HCT116 (cell line): Measurements from ENCODE around the gene RASSF3. TPM values are rescaled to one million over a fixed set of nuclear protein-coding genes. Genes with fewer than 3 reads are reported as not detected.

ENCODE experiments used
- ATAC-seq: fragments of 200-7000 bp; cut with Tn5 transposase; 2 replicates; pipeline ENCODE4 v1.9.1; 2020; ENCODE audit warnings: mild to moderate bottlenecking, moderate library complexity
- BruUV-seq: library from RNA; stranded (reverse); fragments of 400-500 nt; replicated peaks from 2 replicates; lab custom pipeline; 2021; lab: Mats Ljungman, UMichigan
- CTCF ChIA-PET: fragments of 300-600 bp; sonication (Branson Sonifier 250); formaldehyde crosslinking; loops from one replicate; lab custom pipeline; 2021; ENCODE audit warnings: antibody characterized with exemption; lab: Charles Lee
- POLR2A ChIA-PET: fragments of 300-600, 350-600 bp; sonication (Branson Sonifier 250); formaldehyde crosslinking; loops from one replicate; lab custom pipeline; 2021; ENCODE audit warnings: antibody characterized with exemption; lab: Charles Lee
- RAD21 ChIA-PET, 2 experiments: fragments of 300-600 bp; sonication (Branson Sonifier 250); formaldehyde crosslinking; loops; one replicate each; lab custom pipeline; 2023; ENCODE audit warnings: low total read pairs in 2 of 2; ENCODE audit not compliant: uncharacterized antibody in 2 of 2, unreplicated experiment in 2 of 2, low non-redundant PET in 1 of 2; lab: Charles Lee
- DNase-seq: peaks from one replicate; pipeline ENCODE4 v3.0.0-alpha.2; 2010; ENCODE audit warnings: low read depth, low spot score
- H2AFZ ChIP-seq: fragments of 200-600 bp; shearing (Covaris generic), sonication (generic); 2 replicates; pipeline ENCODE4 v1.6.1; 2017; ENCODE audit warnings: low read depth, mixed run types, mixed read lengths, antibody characterized with exemption, low read length; ENCODE audit not compliant: poor library complexity, severe bottlenecking
- H3K27ac ChIP-seq: 2 replicates; pipeline ENCODE4 v1.5.1; 2012; ENCODE audit warnings: low read depth, low read length
- H3K27me3 ChIP-seq: fragments of 200-600 bp; sonication (generic); 2 replicates; pipeline ENCODE4 v1.6.1; 2016; ENCODE audit warnings: mixed run types, low read length, mixed read lengths; ENCODE audit not compliant: insufficient read depth
- H3K36me3 ChIP-seq, 2 experiments: fragments of 200-500 bp in 1 of 2; fragments of 200-600 bp in 1 of 2; sonication (Bioruptor generic) in 1 of 2; sonication (generic) in 1 of 2; 2 replicates each; pipeline versions ENCODE4 v1.5.1 to v1.6.1; 2014 to 2016; ENCODE audit warnings: low read length in 2 of 2, inconsistent platforms in 1 of 2, mixed read lengths in 1 of 2, mixed run types in 1 of 2; ENCODE audit not compliant: insufficient read depth in 2 of 2, control insufficient read depth in 1 of 2
- H3K4me1 ChIP-seq, 2 experiments: fragments of 200-600 bp in 1 of 2; sonication (generic) in 1 of 2; 2 replicates each; pipeline versions ENCODE4 v1.5.1 to v1.6.1; 2012 to 2017; ENCODE audit warnings: low read length in 2 of 2, inconsistent platforms in 1 of 2, mild to moderate bottlenecking in 1 of 2, mixed read lengths in 1 of 2, mixed run types in 1 of 2, moderate library complexity in 1 of 2; ENCODE audit not compliant: insufficient read depth in 2 of 2, control insufficient read depth in 1 of 2
- H3K4me2 ChIP-seq: fragments of 200-600 bp; sonication (generic); 2 replicates; pipeline ENCODE4 v1.6.1; 2017; ENCODE audit warnings: mixed run types, low read length, mixed read lengths
- H3K4me3 ChIP-seq, 2 experiments: fragments of 200-600 bp in 1 of 2; sonication (generic) in 1 of 2; replicated peaks in 1 of 2; 2 replicates each; pipeline ENCODE4 v1.5.1; 2011 to 2016; ENCODE audit warnings: low read length in 2 of 2, control low read depth in 1 of 2, low read depth in 1 of 2, mild to moderate bottlenecking in 1 of 2, mixed read lengths in 1 of 2, mixed run types in 1 of 2
- H3K79me2 ChIP-seq: fragments of 200-600 bp; sonication (generic); 2 replicates; pipeline ENCODE4 v1.6.1; 2017; ENCODE audit warnings: mild to moderate bottlenecking, mixed run types, low read length, moderate library complexity, mixed read lengths; ENCODE audit not compliant: insufficient read depth
- H3K9ac ChIP-seq: fragments of 200-600 bp; sonication (generic); 2 replicates; pipeline ENCODE4 v1.6.1; 2016; ENCODE audit warnings: low read length, mixed read lengths
- H3K9me2 ChIP-seq: fragments of 200-600 bp; sonication (generic), shearing (Covaris generic); 2 replicates; pipeline ENCODE4 v1.6.1; 2017; ENCODE audit warnings: mixed run types, mild to moderate bottlenecking, moderate library complexity; ENCODE audit not compliant: insufficient read depth
- H3K9me3 ChIP-seq, 2 experiments: fragments of 200-500 bp in 1 of 2; fragments of 200-600 bp in 1 of 2; sonication (Bioruptor generic) in 1 of 2; sonication (generic) in 1 of 2; 2 replicates each; pipeline ENCODE4 v1.6.1; 2014 to 2017; ENCODE audit warnings: low read length in 2 of 2, mixed read lengths in 2 of 2, inconsistent platforms in 1 of 2, low read depth in 1 of 2, mild to moderate bottlenecking in 1 of 2, mixed run types in 1 of 2, moderate library complexity in 1 of 2; ENCODE audit not compliant: control insufficient read depth in 1 of 2, insufficient read depth in 1 of 2
- H4K20me1 ChIP-seq: fragments of 200-600 bp; sonication (generic), shearing (Covaris generic); 2 replicates; pipeline ENCODE4 v1.6.1; 2017; ENCODE audit warnings: mixed run types, mild to moderate bottlenecking, moderate library complexity; ENCODE audit not compliant: insufficient read depth
- CBX3 ChIP-seq: IDR thresholded peaks from 2 replicates; pipeline ENCODE4 v1.6.1; 2012; ENCODE audit warnings: low read depth
- CEBPB ChIP-seq: IDR thresholded peaks from 2 replicates; pipeline ENCODE4 v1.6.1; 2012; ENCODE audit warnings: low read depth
- EZH2 ChIP-seq: fragments of 200-600 bp; sonication (generic); IDR thresholded peaks from 2 replicates; pipeline ENCODE4 v1.6.1; 2017; ENCODE audit warnings: antibody characterized with exemption, mixed run types
- FOSL1 ChIP-seq: IDR thresholded peaks from 2 replicates; pipeline ENCODE4 v1.6.1; 2012; ENCODE audit warnings: low read depth
- JUND ChIP-seq: IDR thresholded peaks from 2 replicates; pipeline ENCODE4 v1.6.1; 2012
- POLR2A ChIP-seq: IDR thresholded peaks from 2 replicates; pipeline ENCODE4 v1.7.0; 2011; ENCODE audit warnings: borderline replicate concordance; ENCODE audit not compliant: insufficient read depth, insufficient read length; ENCODE audit errors: extremely low read depth
- RAD21 ChIP-seq: IDR thresholded peaks from 2 replicates; pipeline ENCODE4 v1.6.1; 2012; ENCODE audit warnings: low read depth, mild to moderate bottlenecking
- SIN3A ChIP-seq: IDR thresholded peaks from 2 replicates; pipeline ENCODE4 v1.6.1; 2012; ENCODE audit warnings: low read depth
- SRF ChIP-seq: IDR thresholded peaks from 2 replicates; pipeline ENCODE4 v1.6.1; 2012; ENCODE audit warnings: low read depth
- TCF7L2 ChIP-seq: IDR thresholded peaks from 2 replicates; pipeline ENCODE4 v1.7.0; 2011; ENCODE audit warnings: borderline replicate concordance, inconsistent platforms; ENCODE audit not compliant: insufficient read depth, insufficient read length; ENCODE audit errors: extremely low read depth
- intact Hi-C: fragments of 100-400 bp; cut with micrococcal nuclease; formaldehyde crosslinking; loops from 2 replicates; pipeline ENCODE4 v1.10.0; 2022
- total RNA-seq: library from RNA; stranded (reverse); gene quantifications from one replicate; pipeline ENCODE4 v1.2.1, GENCODE V29; 2021; ENCODE audit not compliant: unreplicated experiment
- TF ChIP-seq, protein P1 (sequence below): IDR thresholded peaks from 2 replicates; pipeline ENCODE4 v1.6.1; 2012
- TF ChIP-seq, protein P2 (sequence below), 3 experiments: fragments of 200-600 bp in 1 of 3; sonication (generic) in 1 of 3; IDR thresholded peaks in 2 of 3; conservative IDR thresholded peaks in 1 of 3; 2 replicates each; pipeline ENCODE4 v1.5.1; 2012 to 2017; ENCODE audit warnings: low read depth in 2 of 3, low read length in 2 of 3, antibody characterized with exemption in 1 of 3, borderline replicate concordance in 1 of 3, control low read depth in 1 of 3, mild to moderate bottlenecking in 1 of 3, mixed read lengths in 1 of 3, mixed run types in 1 of 3, moderate library complexity in 1 of 3; ENCODE audit not compliant: insufficient read depth in 1 of 3

The RASSF3 gene
- total RNA-seq, 1 experiment from 2014 or later = 67.1 TPM

DNA sequence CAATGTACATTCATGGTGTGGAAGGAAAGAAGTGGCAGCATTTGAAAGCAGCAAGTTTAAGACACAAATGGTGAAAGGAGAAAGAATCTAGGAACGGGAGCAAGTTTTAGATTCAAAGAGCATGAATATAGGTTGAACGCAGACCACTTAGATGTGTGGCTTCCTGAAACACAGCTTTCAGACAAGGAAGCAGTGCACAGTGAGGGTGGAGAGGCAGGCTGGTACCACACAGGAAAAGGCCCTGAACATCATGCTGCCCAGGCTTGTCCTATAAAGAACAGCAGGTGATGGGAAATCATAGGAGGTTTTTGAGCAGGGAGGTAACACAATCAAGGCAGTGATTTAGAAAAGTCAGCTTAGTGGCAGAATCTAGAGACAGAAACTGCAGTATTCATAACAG lies 113.3 kb downstream of the RASSF3 start:
- Histone ChIP-seq H3K9me2 (no peaks in the 10 kb centered on the region), H3K9me3 (no peaks in the 10 kb centered on the region), H3K4me2 (no peak overlapping the region), H4K20me1 (no peaks in the 10 kb centered on the region), H3K9ac (no peak overlapping the region), H3K4me1 (no peaks in the 10 kb centered on the region), H3K27me3 (no peaks in the 10 kb centered on the region), H3K79me2 (no peaks in the 10 kb centered on the region), H3K4me3 (no peak overlapping the region), H3K27ac (no peak overlapping the region), H3K36me3 (peaks cover 0 to 6% of the 10 kb centered on the region in 2 experiments; a peak in 2 of 4 replicates), H2AFZ (no peak overlapping the region)
- CTCF ChIA-PET = interaction anchor here (0.6 kb wide), 1 partner anchor 20 kb away, joined by 3 read pairs; no protein-coding TSS in a partner anchor
- no peak for TF ChIP-seq RAD21
- TF ChIP-seq JUND = no peak
- TF ChIP-seq, protein P1, sequence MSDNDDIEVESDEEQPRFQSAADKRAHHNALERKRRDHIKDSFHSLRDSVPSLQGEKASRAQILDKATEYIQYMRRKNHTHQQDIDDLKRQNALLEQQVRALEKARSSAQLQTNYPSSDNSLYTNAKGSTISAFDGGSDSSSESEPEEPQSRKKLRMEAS = no peak
- TF ChIP-seq SRF = no peak
- TF ChIP-seq CBX3 = no peak
- TF ChIP-seq FOSL1 = no peak
- no peak for TF ChIP-seq EZH2
- no peak for TF ChIP-seq SIN3A
- TF ChIP-seq, protein P2, sequence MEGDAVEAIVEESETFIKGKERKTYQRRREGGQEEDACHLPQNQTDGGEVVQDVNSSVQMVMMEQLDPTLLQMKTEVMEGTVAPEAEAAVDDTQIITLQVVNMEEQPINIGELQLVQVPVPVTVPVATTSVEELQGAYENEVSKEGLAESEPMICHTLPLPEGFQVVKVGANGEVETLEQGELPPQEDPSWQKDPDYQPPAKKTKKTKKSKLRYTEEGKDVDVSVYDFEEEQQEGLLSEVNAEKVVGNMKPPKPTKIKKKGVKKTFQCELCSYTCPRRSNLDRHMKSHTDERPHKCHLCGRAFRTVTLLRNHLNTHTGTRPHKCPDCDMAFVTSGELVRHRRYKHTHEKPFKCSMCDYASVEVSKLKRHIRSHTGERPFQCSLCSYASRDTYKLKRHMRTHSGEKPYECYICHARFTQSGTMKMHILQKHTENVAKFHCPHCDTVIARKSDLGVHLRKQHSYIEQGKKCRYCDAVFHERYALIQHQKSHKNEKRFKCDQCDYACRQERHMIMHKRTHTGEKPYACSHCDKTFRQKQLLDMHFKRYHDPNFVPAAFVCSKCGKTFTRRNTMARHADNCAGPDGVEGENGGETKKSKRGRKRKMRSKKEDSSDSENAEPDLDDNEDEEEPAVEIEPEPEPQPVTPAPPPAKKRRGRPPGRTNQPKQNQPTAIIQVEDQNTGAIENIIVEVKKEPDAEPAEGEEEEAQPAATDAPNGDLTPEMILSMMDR (IDR thresholded peaks at IDR 0.05 in 2 of 3, conservative IDR thresholded peaks at IDR 0.05 in 1 of 3; ENCODE audit: borderline replicate concordance in 1 of 3, insufficient read depth in 1 of 3, low read depth in 2 of 3, low read length in 2 of 3) = no peak
- no peak for TF ChIP-seq CEBPB
- no peak for TF ChIP-seq POLR2A
- no peak for TF ChIP-seq TCF7L2
- DNase-seq (no peak), ATAC-seq (no peak)
- POLR2A ChIA-PET = no interaction called here
- BruUV-seq = no TSS peak
- intact Hi-C loops = no loop called here
- RAD21 ChIA-PET = no interaction called here
